Measurements from ENCODE around the gene MTNR1A.

GRCh38 chr4:186536285-186536684 lies 19.1 kb downstream of the MTNR1A start:
- TF ChIP-seq EZH2 (IDR thresholded peaks at IDR 0.05; ENCODE audit: borderline replicate concordance, low read depth, low read length, severe bottlenecking), result no peak
- TF ChIP-seq CTCF (IDR thresholded peaks at IDR 0.05; ENCODE audit: extremely low read depth in 1 of 2, insufficient read depth in 1 of 2, low read depth in 1 of 2, low read length in 2 of 2), result no peak
- no peak for TF ChIP-seq POLR2AphosphoS5 (IDR thresholded peaks at IDR 0.05; ENCODE audit: insufficient read depth, low read depth, low read length)

Data from endothelial cell of umbilical vein (primary cell).